Breast epithelium (tissue), 3 donors: ENCODE measurements around the gene FRMPD4.

Source experiments
- POLR2A ChIP-seq: fragments of 450-650 bp; IDR thresholded peaks from one replicate; pipeline ENCODE4 v1.6.1; 2016; ENCODE audit warnings: antibody characterized with exemption, mild to moderate bottlenecking, moderate library complexity
- TF ChIP-seq, protein P1 (sequence below), 3 donors: fragments of 450-650 bp; IDR thresholded peaks; one replicate each; pipeline ENCODE4 v1.5.1; 2016 to 2017; ENCODE audit warnings: antibody characterized with exemption in 3 of 3, mild to moderate bottlenecking in 3 of 3, moderate library complexity in 3 of 3

- no peak for TF ChIP-seq POLR2A
- TF ChIP-seq, protein P1, sequence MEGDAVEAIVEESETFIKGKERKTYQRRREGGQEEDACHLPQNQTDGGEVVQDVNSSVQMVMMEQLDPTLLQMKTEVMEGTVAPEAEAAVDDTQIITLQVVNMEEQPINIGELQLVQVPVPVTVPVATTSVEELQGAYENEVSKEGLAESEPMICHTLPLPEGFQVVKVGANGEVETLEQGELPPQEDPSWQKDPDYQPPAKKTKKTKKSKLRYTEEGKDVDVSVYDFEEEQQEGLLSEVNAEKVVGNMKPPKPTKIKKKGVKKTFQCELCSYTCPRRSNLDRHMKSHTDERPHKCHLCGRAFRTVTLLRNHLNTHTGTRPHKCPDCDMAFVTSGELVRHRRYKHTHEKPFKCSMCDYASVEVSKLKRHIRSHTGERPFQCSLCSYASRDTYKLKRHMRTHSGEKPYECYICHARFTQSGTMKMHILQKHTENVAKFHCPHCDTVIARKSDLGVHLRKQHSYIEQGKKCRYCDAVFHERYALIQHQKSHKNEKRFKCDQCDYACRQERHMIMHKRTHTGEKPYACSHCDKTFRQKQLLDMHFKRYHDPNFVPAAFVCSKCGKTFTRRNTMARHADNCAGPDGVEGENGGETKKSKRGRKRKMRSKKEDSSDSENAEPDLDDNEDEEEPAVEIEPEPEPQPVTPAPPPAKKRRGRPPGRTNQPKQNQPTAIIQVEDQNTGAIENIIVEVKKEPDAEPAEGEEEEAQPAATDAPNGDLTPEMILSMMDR (IDR thresholded peaks at IDR 0.05), result no peak
These were observed 111.7 kb downstream of the FRMPD4 start for GRCh38 chrX:12249997-12250396.
